GM21786 (cell line): ENCODE data around the gene STK32B.
"Not testable (repeated sequence)": the region's sequence is repeated elsewhere in the genome, so short reads cannot be mapped to it uniquely, and the experiment has no call there.

Experiments
- ATAC-seq: cut with Tn5 transposase; IDR thresholded peaks from one replicate; pipeline ENCODE4 v1.9.1; 2021; ENCODE audit not compliant: unreplicated experiment

STK32B gene

GRCh38 chr4:5203309-5203992 lies 152.2 kb downstream of the STK32B start:
- ATAC-seq = no peak

- ATAC-seq = no peak
Observed at GRCh38 chr4:5203993-5204310, 152.7 kb downstream of the STK32B start.

- ATAC-seq = no peak
Observed at GRCh38 chr4:5204781-5205180, 153.5 kb downstream of the STK32B start.

GRCh38 chr4:5206016-5206790 lies 154.9 kb downstream of the STK32B start:
- no peak for ATAC-seq

- ATAC-seq = no peak
Observed at GRCh38 chr4:5209862-5210261, 158.6 kb downstream of the STK32B start.

GRCh38 chr4:5211282-5211839 lies 160.1 kb downstream of the STK32B start:
- ATAC-seq = no peak

GRCh38 chr4:5212255-5213013 lies 161.2 kb downstream of the STK32B start:
- ATAC-seq = no peak

- no peak for ATAC-seq
Observed at GRCh38 chr4:5213087-5213595, 161.9 kb downstream of the STK32B start.

- ATAC-seq = no peak
Observed at GRCh38 chr4:5215321-5215720, 164.0 kb downstream of the STK32B start.

GRCh38 chr4:5217421-5217820 lies 166.1 kb downstream of the STK32B start:
- ATAC-seq = no peak

GRCh38 chr4:5218376-5219069 lies 167.2 kb downstream of the STK32B start:
- ATAC-seq = no peak

GRCh38 chr4:5220028-5220427 lies 168.7 kb downstream of the STK32B start:
- no peak for ATAC-seq

- no peak for ATAC-seq
Observed at GRCh38 chr4:5222047-5222446, 170.8 kb downstream of the STK32B start.

GRCh38 chr4:5222951-5223350 lies 171.7 kb downstream of the STK32B start:
- no peak for ATAC-seq

GRCh38 chr4:5224340-5224739 lies 173.1 kb downstream of the STK32B start:
- ATAC-seq = no peak

- no peak for ATAC-seq
Observed at GRCh38 chr4:5232549-5232948, 181.3 kb downstream of the STK32B start.

- no peak for ATAC-seq
Observed at GRCh38 chr4:5237086-5237660, 185.9 kb downstream of the STK32B start.

GRCh38 chr4:5238173-5238572 lies 186.9 kb downstream of the STK32B start:
- no peak for ATAC-seq

- ATAC-seq = not testable (repeated sequence)
Observed at GRCh38 chr4:5247061-5247460, 195.8 kb downstream of the STK32B start.

GRCh38 chr4:5247735-5248134 lies 196.5 kb downstream of the STK32B start:
- ATAC-seq = no peak
